HG03280 (cell line): ENCODE results near the gene ZFPM1.

Experiments
- ATAC-seq: cut with Tn5 transposase; IDR thresholded peaks from one replicate; pipeline ENCODE4 v1.9.1; 2021; ENCODE audit warnings: mild to moderate bottlenecking, moderate library complexity; ENCODE audit not compliant: unreplicated experiment

ZFPM1 gene

GRCh38 chr16:88495268-88495772 is 42.2 kb downstream of the ZFPM1 start:
- no peak for ATAC-seq

GRCh38 chr16:88497561-88498462 is 44.7 kb downstream of the ZFPM1 start:
- no peak for ATAC-seq

GRCh38 chr16:88498576-88499208 is 45.6 kb downstream of the ZFPM1 start:
- ATAC-seq = no peak

- ATAC-seq = no peak
Measured at GRCh38 chr16:88499292-88499691, 46.2 kb downstream of the ZFPM1 start.

- ATAC-seq = no peak
Measured at GRCh38 chr16:88499836-88500251, 46.8 kb downstream of the ZFPM1 start.

GRCh38 chr16:88500255-88500661 is 47.2 kb downstream of the ZFPM1 start:
- ATAC-seq = no peak

GRCh38 chr16:88502371-88502770 is 49.3 kb downstream of the ZFPM1 start:
- no peak for ATAC-seq

- ATAC-seq = no peak
Measured at GRCh38 chr16:88502776-88503280, 49.7 kb downstream of the ZFPM1 start.

GRCh38 chr16:88503374-88503770 is 50.3 kb downstream of the ZFPM1 start:
- no peak for ATAC-seq

GRCh38 chr16:88503771-88504488 is 50.9 kb downstream of the ZFPM1 start:
- no peak for ATAC-seq

GRCh38 chr16:88504489-88505404 is 51.7 kb downstream of the ZFPM1 start:
- ATAC-seq = no peak

- no peak for ATAC-seq
Measured at GRCh38 chr16:88505405-88506082, 52.5 kb downstream of the ZFPM1 start.

GRCh38 chr16:88506723-88507122 is 53.6 kb downstream of the ZFPM1 start:
- no peak for ATAC-seq

- no peak for ATAC-seq
Measured at GRCh38 chr16:88507231-88507743, 54.2 kb downstream of the ZFPM1 start.

- no peak for ATAC-seq
Measured at GRCh38 chr16:88508376-88508867, 55.3 kb downstream of the ZFPM1 start.

- no peak for ATAC-seq
Measured at GRCh38 chr16:88508868-88509748, 56.0 kb downstream of the ZFPM1 start.

GRCh38 chr16:88509749-88510069 is 56.6 kb downstream of the ZFPM1 start:
- no peak for ATAC-seq
